NOMO-1 treated with DMSO at 0.1 percent for 48 hours (cell line): ENCODE results near the gene POLR2C.

Experiments
- DNase-seq: peaks from one replicate; lab custom pipeline; 2025; ENCODE audit not compliant: unreplicated experiment; lab: John Stamatoyannopoulos, UW

Gene POLR2C

DNA sequence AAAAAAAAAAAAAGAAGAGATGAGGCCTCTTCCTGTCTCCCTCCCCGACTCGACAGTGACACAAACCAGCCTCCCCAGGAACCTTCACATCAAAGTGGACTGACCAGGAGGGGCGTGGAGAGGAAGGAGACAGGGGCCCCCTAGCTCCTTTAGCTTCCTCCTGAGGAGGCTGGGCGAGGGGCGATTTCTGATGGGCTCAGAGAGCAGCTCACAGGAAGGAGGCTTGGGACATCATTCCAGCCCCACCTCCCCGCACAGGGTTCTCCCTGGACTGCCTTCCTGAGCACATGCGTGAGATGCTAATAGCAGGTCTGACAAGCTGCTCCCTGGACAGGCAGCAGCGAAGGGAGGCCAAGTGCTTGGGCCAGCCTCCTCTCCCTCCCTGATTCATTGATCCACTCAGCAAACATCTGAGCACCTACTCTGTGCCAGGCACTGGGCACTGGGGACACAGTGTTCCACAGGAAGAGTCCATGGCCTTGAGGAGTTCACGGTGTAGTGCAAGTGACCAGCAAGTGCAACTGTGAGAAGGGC lies 38.2 kb downstream of the POLR2C start:
- DNase-seq, result no peak

DNA sequence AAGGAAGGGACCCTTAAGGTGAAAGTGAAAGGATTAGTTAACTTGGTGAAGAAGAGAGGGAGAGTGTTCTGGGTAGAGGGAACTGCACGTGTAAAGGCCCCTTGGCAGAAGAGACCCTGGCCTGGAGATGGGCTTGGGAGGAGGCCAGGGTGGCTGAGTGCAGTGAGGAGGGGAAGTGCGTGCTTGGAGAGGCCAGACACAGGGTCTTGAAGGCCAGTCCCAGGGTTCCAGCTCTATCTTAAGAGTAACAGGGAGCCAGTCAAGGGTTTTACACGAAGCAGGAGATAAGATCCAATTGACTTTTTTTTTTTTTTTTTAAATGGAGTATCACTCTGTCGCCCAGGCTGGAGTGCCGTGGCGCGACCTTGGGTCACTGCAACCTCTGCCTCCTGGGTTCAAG lies 39.0 kb downstream of the POLR2C start:
- no peak for DNase-seq

DNA sequence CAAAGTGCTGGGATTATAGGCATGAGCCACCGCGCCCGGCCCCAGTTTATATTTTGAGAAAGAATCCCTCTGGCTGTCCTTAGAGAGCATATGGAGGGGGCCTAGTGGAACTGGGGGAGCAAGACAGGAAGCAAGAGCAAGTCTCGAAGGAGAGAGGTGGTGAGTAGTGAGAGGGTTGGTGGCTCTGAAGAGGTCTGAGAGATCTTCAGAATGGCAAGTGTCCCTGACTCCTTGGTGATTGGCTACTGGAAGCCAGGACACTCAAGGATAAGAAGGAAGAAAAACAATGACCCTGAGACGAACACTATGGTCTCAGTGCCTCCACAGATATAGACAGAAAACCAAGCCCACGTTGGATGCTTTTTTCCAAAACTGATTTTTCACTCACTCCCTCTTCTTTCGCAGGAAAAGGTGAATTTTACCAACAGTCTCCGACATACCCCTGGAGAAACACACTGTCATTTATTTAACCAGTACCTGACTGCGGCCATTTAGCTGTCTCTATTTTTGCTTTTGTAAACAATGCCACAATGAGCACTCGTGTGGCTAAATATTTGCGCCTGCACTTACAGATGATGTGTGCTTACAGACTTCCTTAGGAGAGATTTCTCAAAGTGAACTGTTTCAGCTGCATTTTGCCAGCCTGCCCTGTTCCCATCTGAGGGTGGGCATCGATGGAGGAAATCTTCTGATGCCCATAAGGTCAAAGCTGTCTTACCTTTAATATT lies 39.7 kb downstream of the POLR2C start:
- no peak for DNase-seq

DNA sequence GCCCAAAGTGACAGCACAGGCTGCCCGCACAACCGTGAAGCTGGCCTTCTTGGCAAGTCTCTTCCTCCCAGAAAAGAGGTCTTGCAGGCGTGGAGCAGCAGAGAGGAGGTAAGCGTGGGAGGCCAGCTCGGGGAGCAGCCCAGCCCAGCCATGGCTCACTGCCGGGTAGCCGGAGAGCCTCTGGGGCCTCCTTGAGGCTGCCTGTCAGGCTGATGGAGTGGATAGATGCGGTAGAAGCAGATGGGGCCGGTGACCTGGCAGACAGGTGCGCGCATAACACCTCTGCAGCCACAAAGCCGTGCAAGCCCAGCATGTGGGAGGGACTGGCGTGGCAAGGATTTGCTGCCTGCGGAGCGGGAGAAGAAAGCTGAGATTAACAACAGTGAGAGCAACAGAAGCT lies 40.9 kb downstream of the POLR2C start:
- DNase-seq, result no peak

DNA sequence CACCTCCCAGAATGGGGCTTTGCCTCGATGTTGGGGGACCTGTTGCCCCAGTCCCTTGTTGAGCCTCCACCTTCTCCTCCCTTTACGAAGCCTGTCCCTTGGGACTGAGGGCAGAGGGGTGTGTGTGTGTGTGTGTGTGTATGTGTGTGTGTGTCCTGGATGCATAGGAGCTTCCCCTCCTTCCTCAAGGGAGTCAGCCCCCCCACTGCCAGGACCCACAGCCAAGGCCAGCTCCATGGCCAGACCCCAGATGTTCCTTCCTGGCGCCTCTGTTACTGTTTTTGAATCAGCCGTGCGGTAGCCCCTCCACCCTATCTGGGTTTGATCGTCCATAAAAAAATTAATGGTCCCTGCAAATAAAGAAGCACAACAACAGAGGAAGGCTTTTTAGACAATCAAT lies 41.5 kb downstream of the POLR2C start:
- DNase-seq, result no peak

DNA sequence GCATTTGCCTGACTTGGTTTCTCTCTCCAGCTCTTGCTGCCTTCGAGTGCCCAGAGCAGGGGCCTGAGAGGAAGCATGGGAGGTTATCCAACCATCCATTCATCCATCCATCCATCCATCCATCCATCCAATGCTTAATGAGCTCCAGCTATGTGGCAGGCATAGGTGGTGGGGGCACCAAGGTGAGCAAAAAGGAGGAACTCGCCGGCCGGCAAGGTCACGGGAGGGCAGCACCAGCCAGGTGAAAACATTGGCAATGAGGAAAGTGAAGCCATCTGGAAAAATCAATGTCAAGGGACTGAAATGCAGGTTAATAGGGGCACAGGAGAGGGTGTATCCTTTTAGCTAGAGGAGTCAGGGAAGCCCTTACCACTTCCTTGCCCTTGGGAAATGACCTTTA lies 42.0 kb downstream of the POLR2C start:
- DNase-seq, result no peak

DNA sequence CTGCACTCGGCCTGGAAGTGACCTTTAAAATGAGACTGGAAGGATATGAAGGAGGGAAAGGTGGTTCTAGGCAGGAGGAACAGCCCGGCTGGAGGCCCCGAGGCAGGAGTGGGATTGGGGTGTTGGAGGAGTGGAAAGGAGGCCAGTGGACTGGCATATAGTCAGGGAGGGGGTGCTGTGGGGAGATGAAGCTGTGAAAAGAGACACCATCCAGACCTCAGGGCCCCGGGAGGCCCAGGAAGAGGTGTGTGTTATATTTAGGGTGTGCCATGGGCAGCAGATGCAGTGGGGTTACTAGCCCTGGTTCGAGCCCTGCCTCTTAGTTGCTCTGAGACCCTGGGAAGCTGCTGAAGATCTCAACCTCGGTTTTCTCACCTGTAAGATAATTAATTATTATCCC lies 42.7 kb downstream of the POLR2C start:
- DNase-seq, result no peak

DNA sequence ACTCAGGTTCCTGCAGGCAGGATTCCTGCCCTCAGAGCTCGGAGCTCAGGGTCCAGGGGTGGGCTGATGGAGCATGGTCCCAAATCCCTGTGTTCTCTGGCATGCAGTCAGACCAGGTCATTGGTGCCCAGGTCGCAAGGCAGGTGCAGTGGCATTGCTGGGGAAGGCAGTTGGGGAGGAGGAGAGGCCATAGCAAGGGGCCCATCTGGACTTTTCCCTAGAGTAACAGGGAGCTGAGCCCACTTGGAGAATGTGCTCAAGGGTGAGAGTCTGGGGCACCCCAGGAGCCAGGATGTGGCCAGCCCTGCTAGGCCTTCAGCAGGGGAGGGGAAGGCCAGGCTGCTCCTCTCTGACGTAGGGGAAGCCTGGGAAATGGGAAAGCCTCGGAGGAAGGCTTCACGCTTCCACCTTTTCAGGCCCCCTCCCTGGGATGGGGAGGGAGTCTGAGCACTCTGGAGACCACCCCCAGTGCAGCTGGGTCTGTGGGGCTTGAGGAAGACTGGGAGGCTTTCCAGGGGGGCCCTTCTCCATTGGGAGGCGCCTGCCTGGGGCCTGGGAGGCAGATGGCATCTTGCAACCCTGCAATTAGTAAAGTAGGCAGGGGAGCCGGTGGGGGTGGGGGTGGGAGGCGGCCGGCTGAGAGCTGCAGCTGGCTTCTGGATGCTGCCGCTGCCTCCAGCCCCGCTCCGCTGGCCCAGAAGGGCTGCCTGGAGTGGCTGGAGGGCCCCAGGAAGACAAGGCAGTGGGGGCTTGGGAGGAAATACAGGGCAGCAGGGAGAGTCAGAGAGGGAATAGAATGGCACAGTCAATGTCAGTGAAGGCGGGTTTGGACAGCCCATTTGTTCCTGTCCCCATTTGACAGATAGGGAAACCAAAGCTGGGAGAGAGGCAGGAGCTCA lies 44.9 kb downstream of the POLR2C start:
- DNase-seq, result no peak

DNA sequence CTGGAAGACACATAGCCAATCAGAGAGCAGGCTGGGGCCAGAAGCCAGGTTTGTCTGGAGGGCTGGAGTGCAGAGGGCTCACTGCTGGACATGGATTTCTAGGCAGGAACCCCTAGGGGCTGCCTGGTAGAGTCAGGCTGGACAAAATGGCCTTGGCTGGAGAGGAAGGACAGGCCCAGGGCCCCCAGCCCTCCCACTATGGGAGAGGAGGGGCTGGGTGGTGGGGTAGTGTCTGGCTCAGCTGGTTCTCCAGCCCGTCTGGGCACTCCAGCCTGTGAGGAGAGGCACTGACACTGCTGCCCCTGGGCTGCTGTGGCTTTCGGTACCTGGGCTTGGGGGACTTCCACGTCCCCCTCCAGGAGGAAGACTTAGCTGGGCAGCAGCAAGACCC lies 45.6 kb downstream of the POLR2C start:
- DNase-seq, result no peak

DNA sequence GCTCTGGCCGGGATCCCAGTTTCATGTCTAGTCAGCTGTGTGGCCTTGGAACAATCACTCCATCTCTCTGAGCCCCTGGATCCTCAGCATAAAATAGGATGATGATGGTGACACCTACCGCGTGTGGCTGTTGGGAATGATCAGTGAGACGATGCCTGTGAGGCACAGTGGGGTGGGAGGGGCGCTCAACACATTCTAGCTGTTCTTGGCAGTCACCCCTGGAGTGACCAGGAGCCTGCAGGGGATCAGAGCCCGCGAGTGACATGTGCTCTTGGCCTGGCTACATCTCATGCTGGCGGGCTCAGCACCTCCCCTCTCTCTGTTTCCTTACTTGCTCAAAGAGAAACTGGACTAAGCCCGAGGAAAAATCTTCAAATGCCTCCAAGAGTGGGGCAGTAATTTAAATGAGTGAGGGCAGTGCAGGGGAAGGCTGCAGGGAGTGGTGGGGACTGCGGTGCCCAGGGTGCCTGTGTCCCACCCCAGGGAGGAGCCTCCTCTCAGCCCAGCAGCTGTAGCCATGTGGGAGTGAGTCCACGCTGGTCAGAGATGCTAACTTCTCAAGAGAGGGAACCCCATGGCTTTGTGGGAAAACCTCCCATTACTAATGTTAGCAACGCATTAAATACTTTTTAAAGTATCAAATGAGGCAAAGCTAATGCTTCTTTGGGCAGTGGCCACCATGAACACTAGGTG lies 46.9 kb downstream of the POLR2C start:
- no peak for DNase-seq

DNA sequence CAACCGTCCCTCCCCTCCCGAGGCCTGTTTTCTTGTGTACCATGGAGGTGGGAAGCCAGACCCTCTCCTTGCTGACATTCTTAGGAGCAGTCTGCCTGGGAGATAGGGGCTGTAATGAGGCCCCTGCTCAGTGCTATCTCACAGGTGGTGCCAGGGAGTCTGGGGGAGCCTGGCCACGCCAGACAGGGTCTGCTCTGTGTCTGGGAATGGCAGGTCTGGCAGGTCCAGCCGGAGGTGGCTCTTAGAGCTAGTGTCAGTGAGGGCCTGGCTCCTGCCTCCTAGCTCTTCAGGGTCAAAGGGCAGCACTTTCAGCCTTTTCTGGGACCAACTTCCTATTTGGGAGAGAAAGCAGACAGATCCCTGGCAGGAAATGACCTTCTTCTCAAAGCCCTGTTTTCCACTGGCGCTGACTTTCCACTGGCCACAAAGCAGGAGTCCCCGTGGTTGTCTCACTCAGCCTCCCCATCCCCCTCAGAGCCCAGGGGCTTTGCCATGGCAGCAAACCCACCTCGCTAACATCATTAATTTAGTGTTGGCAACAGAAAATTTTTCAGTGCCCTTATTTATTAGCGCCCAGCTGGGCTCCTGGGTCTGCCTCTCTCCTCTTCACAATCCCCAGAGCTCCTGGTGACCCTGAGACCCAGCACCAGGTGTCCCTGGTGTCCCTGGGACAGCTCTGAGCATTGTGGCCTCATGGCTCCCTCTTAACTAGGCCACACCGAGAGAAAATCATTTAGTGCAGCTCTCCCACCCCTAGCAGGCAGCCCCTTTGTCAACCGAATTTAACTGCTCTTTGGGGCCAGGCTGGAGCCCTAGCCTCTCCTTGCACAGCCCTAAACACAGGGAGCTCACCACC lies 47.8 kb downstream of the POLR2C start:
- DNase-seq, result no peak

DNA sequence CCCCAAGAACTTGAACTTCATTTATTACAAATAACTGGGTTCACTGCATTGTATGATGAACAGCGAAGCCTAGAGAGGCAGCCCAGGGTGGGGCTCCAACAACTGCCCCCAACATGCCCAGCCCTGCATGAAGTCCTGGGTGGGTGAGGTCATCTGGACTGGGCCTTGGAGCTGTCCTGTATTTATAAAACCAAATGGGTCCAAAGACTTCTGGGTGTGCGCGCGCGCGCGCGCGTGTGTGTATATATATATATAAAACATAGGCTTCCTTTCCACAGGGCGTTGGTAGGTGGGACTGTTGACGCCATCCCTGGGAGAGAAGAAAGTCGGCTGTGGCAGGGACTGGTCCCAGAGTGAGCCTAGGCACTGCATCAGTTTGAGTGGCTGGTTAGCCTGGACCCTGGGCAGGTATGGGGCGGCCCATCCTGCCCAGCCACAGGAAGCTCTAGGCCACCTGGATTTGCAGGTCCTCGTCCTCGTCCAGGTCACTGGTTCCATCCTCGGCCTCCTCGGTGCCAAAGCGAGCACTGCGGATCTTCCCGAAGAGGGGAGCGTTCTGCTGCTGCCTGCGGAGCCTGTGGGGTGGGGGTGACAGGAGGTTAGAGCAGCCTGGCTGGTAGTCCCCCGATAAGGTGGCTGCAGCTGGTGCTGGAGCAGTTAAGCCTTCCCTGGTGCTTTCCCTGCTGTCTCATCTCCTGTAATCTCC lies 50.0 kb downstream of the POLR2C start:
- DNase-seq, result no peak

DNA sequence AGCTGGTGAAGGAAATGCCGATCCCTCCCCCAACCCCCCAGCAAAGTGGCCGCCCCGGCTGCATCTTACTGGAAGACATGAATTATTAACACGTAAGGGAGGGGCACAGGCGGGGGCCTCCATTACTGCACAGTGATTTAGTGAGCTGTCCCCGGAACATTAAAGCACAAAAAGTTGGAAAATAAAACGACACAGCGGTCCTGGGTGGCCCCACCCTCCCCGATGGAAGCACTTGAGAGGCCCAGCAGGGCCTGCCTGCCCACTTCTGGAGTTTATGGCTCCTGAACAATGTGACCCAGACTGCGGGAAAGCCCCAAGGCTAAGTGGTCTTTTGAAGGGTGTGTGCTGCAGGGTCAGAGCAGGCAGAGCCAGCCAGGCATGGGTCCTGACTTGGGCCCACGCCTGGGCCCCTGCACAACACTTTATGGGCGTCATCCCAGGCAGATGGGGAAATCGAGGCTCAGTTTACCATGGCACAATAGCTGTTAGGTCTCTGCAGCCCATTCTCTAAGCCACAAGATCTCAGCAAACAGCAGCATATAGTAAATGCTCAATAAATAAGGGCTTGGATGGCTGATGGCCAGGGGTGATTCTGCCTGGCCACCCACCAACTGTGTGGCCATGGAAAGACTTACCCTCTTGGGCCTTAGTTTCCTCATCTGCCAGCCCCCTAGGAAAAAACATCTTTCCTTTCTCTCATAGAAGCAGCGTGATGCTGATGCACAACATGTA lies 51.1 kb downstream of the POLR2C start:
- no peak for DNase-seq

DNA sequence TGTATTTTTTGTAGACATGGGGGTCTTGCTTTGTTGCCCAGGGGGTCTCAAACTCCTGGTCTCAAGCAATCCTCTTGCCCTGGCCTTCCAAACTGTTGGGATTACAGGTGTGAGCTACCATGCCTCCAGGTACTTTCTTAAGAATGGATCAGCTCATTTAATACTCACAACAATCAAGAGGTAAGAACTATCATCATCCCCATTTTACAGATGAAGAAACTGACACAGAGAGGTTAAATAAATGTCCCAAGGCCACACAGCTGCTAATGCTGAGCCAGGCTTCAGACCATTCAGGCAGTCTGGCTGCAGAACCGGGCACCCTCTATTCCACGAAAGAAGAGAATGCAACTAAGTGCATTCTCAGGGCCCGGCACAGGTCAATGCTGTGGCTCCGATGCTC lies 51.9 kb downstream of the POLR2C start:
- no peak for DNase-seq

DNA sequence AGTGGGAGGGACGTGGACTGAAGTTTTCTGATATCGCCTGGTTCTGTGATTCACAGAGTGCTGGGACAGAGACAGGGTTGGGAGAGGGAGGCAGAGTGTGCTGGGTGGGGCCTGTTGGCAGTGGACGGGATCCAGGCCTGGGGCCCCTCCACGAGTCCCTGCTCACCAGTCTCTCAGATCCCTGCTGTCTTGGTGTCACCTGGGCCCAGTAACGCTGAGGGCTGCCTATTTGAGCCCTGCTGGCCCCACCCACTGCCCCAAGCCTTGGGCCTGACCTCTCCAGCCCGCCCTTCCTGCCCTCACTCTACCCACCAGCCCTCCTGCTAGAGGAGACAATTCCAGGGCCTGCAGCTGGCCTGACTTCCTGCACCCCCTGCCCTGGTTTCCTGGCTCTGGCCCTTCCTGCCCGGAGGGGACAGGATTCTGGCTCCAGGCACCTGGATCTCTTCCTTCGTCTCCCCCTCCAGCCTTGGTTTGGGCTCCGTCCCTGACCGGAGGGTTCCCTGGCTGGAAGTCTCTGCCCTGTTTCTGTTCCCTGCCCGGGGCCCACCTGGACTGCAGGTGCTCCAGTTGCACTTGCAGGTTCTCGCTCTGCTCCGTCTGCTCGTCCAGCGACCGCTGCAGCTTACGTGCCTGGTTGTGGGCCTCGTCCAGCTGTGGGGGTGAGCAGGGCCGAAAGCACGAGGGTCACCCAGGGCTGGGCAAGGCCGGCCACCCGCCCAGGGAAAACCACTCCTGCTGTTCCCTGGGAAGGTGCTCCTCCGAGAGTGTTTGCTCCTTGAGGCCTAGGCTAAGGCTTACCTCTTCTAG lies 52.5 kb downstream of the POLR2C start:
- no peak for DNase-seq

DNA sequence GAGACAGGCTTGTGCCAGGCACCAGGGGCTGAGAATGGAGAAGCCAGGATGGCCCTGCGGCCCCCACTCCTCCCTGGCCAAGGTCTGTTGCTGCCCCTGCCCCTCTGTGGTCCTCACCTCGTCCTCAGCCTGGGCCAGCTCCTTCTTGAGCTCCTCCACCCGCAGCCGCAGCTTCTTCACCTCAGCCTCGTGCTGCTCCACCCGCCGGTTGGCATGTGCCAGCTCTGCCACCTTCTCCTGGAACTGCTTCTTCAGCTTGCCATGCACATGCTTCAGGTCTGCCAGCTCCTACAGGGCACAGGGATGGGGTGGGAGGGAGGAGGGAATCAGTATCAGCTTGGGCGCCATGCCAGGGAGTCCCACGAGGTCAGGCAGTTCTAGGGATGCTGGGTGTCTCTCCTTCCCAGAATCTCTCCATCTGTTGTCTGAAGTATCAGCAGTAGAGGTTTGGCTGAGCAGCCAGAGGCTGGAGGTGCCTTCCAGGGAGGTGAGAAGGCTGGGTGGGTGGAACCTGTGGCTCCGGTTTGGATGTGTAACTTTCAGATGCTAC lies 53.8 kb downstream of the POLR2C start:
- DNase-seq, result no peak

DNA sequence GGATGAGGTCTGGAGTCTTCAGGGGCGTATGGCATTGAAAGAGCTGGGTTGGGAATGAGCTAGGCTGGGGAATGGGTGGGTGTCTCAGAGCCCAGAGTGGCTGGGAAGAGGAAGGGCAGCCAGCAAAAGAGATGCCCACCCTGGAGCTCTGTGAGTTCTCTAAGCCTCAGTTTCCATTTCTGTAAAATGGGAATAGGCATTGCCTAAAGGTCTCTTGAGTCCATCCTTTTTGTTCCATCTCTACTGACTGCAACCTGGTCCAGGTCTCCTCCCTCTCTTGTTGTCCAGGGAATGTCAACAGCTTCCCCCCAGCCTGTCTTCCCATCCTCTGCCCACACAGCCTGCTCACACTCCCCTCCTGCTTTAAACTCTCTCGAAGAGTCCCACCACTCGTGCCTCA lies 54.3 kb downstream of the POLR2C start:
- DNase-seq, result no peak
